K562 (cell line): ENCODE results near the gene MEF2B.

Source experiments
- BHLHE40 ChIP-seq: IDR thresholded peaks from 2 replicates; pipeline ENCODE4 v1.6.1; 2011; ENCODE audit warnings: low read length, improper control_type of control experiment
- FOXK2 ChIP-seq, 2 experiments: fragments of 450-650 bp; IDR thresholded peaks in 1 of 2; conservative IDR thresholded peaks in 1 of 2; 2 replicates each; pipeline ENCODE4 v1.6.1; 2016; ENCODE audit warnings: low read depth in 2 of 2, mild to moderate bottlenecking in 1 of 2

DNA sequence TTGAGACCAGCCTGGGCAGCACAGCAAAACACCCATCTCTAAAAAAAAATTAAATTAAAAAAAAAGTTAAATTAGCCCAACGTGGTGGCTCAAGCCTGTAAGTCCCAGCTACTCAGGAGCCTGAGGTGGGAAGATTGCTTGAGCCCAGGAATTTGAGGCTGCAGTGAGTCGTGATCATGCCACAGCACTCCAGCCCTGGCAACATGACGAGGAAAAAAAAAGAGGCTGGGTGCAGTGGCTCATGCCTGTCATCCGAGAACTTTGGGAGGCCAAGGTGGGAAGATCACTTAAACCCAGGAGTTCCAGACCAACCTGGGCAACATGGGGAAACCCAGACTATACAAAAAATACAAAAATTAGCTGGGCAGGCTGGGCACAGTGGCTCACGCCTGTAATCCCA is 29.6 kb downstream of the MEF2B start:
- TF ChIP-seq FOXK2 (conservative IDR thresholded peaks at IDR 0.05 in 1 of 2, IDR thresholded peaks at IDR 0.05 in 1 of 2; ENCODE audit: low read depth in 2 of 2) (no peak), BHLHE40 (no peak)
